Heart right ventricle (tissue), 16 donors: ENCODE measurements around the gene NSMCE1. TPM values are rescaled to one million over a fixed set of nuclear protein-coding genes. Genes with fewer than 3 reads are reported as not detected.
"Not testable (repeated sequence)": the region's sequence is repeated elsewhere in the genome, so short reads cannot be mapped to it uniquely, and the experiment has no call there.

Source experiments
- ATAC-seq, 8 donors: fragments of 200-7000 bp; cut with Tn5 transposase; one replicate each; pipeline ENCODE4 v1.9.1; 2020; ENCODE audit warnings: mild to moderate bottlenecking in 8 of 8, moderate library complexity in 8 of 8, moderate number of reproducible peaks in 1 of 8
- DNase-seq, 2 donors: peaks; one replicate each; pipeline ENCODE4 v3.0.0-alpha.2; 2020
- H3K27ac ChIP-seq, 10 donors: fragments of 200-600 bp; sonication (generic) in 2 of 10; one replicate each; pipeline versions ENCODE4 v1.5.0 to v1.8.0; 2020 to 2022; ENCODE audit warnings: mild to moderate bottlenecking in 3 of 10
- H3K27me3 ChIP-seq, 7 donors: fragments of 200-600 bp; one replicate each; pipeline ENCODE4 v1.8.0; 2021 to 2022; ENCODE audit warnings: mild to moderate bottlenecking in 2 of 7
- H3K36me3 ChIP-seq, 9 donors: fragments of 200-600 bp; sonication (generic) in 1 of 9; one replicate each; pipeline versions ENCODE4 v1.5.0 to v1.8.0; 2020 to 2022; ENCODE audit warnings: mild to moderate bottlenecking in 2 of 9
- H3K4me1 ChIP-seq, 9 donors: fragments of 200-600 bp; sonication (generic) in 1 of 9; one replicate each; pipeline versions ENCODE4 v1.5.0 to v1.8.0; 2020 to 2022; ENCODE audit warnings: mild to moderate bottlenecking in 4 of 9
- H3K4me3 ChIP-seq, 10 donors: fragments of 200-600 bp; sonication (generic) in 2 of 10; one replicate each; pipeline versions ENCODE4 v1.5.0 to v1.8.0; 2020 to 2022; ENCODE audit warnings: mild to moderate bottlenecking in 7 of 10, moderate library complexity in 2 of 10
- H3K9me3 ChIP-seq, 11 donors: fragments of 200-600 bp in 10 of 11; sonication (generic) in 2 of 11; one replicate each; pipeline versions ENCODE4 v1.5.0 to v1.8.0; 2013 to 2022; ENCODE audit warnings: mild to moderate bottlenecking in 2 of 11, control low read depth in 1 of 11, moderate library complexity in 1 of 11
- WGBS, 2 donors: extraction: QIAGEN DNeasy Blood & Tissue Kit; methylation state at CpG; one replicate each; pipeline ENCODE4 v1.1.7; 2013; ENCODE audit warnings: inconsistent platforms in 1 of 2; 5-methylcytosine and 5-hydroxymethylcytosine counted together
- intact Hi-C, 10 donors: fragments of 100-400 bp; cut with DNase I; formaldehyde crosslinking; loops; one replicate each; pipeline versions ENCODE4 v1.11.1 to v1.14.2; 2022
- polyA plus RNA-seq, 2 donors: library from polyadenylated mRNA; stranded (reverse); fragments of 200-250 nt; gene quantifications; one replicate each; pipeline ENCODE4 v1.2.3, GENCODE V29; 2013
- total RNA-seq, 10 donors: library from RNA; stranded (reverse); fragmentation: NEBNext Ultra II Directional in 3 of 10; extraction: Animal tissue kit (Norgen Biotek cat#: 25700) in 3 of 10; gene quantifications; one replicate each; pipeline versions ENCODE4 v1.2.1 to v1.2.4, GENCODE V29; 2021 to 2023
- TF ChIP-seq, protein P1 (sequence below), 9 donors: fragments of 200-600 bp; sonication (generic) in 2 of 9; IDR thresholded peaks; one replicate each; pipeline versions ENCODE4 v1.5.0 to v1.8.0; 2021 to 2022; ENCODE audit warnings: antibody characterized with exemption in 9 of 9, mild to moderate bottlenecking in 5 of 9, moderate library complexity in 1 of 9
- donor health status: Arrhythmogenic right ventricular cardiomyopathy.
- donor health status: ischemic (EF 13 %, LVEDD 7.1; RV severe dilation, severe dysfunction).
- donor health status: healthy with polysubstance abuse.
- donor health status: DM: no; HTN: yes; CAD: no.
- donor health status: DM: no; HTN: no; CAD: no.
- donor health status: ischemic (EF 25% LVEDD 6.9; RV normal size, moderate dysfunction).
- donor health status: ischemic (EF 25% LVEDD 5.7; RV mildly dilated, moderate dysfunction).
- donor health status: healthy.
- donor health status: DM: yes; HTN: yes; CAD: no.
- donor health status: Ischemic cardiomyopathy.
- donor health status: ischemic (EF 35%, LVEDD 5.7; RV mildly dilated, moderate dysfunction).
- donor health status: nonischemic (EF 11% LVEDD 7.7; RV severe dilation, severe dysfunction).
- donor health status: DM: yes; HTN: yes; CAD: no.
- donor health status: PGD.
- donor health status: ischemic (EF 29% LVEDD 5.4; RV normal size, mild dysfunction).
- donor health status: nonischemic (EF 23%, LVEDD 6.1; RV moderate dilation, normal function).

Gene NSMCE1
- total and polyA plus RNA-seq, 12 donors, result 33.5 to 57.1 (median 38.1) TPM

DNA sequence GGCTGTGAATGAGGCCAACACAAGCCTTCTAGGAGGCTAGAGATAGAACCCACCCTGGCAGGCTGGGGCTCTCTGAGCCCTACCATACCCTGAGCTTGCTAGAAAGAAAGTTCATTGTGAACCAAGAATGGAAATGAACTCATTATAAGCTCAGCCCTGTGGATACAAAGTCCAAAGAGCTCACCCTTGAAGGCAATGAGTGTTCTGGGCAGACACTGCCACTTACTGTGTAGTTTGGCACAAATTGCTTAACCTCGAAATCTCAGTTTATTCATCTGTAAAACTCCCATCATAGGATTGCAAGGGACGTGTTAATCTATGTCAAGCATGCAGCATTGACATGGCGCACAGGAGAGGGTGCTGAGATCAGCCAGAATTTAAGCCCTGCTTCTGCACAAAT is 59.8 kb downstream of the NSMCE1 start:
- Histone ChIP-seq H3K9me3 (no peaks in the 10 kb centered on the region), H3K27me3 (no peaks in the 10 kb centered on the region), H3K36me3 (peaks cover 0 to 41% (median 9%) of the 10 kb centered on the region in 9 donors), H3K4me3 (no peak overlapping the region), H3K27ac (no peak overlapping the region), H3K4me1 (peaks cover 0 to 11% (median 8%) of the 10 kb centered on the region in 9 donors)
- DNase-seq (no peak), ATAC-seq (no peak)
- 97 to 99% methylated on average over 3 of the region's 3 CpGs for WGBS, 2 donors
- TF ChIP-seq, protein P1, sequence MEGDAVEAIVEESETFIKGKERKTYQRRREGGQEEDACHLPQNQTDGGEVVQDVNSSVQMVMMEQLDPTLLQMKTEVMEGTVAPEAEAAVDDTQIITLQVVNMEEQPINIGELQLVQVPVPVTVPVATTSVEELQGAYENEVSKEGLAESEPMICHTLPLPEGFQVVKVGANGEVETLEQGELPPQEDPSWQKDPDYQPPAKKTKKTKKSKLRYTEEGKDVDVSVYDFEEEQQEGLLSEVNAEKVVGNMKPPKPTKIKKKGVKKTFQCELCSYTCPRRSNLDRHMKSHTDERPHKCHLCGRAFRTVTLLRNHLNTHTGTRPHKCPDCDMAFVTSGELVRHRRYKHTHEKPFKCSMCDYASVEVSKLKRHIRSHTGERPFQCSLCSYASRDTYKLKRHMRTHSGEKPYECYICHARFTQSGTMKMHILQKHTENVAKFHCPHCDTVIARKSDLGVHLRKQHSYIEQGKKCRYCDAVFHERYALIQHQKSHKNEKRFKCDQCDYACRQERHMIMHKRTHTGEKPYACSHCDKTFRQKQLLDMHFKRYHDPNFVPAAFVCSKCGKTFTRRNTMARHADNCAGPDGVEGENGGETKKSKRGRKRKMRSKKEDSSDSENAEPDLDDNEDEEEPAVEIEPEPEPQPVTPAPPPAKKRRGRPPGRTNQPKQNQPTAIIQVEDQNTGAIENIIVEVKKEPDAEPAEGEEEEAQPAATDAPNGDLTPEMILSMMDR (IDR thresholded peaks at IDR 0.05), result no peak
- intact Hi-C loops, result no loop called here

DNA sequence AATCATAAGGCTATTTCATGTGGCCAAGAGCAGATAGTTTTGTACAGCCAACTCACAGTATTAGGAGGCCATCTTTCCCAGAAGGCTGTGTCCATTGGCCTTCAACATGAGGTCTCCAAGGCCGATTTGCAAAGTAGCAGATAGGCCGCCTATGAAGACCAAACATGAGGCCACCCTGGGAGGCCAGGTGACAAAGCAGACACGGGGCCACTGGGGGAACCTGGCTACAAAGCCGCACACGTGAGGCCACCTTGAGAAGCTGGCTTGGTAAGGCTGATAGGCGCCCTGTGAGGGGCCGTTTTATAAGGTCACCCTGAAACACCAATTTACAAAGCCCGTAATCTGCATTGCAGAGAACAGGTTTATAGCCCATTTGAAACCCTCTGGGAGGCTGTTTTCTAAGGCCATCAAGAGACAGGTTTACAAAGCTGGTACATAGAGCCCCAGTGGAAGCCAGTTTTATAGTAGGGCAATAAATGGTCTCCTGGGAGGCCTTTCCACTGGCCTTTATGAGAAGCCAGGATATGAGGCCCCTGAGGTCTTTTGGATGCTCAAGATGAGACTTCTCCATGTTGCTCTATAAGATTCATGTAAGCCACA is 60.4 kb downstream of the NSMCE1 start:
- intact Hi-C loops, result no loop called here
- TF ChIP-seq, protein P1 (IDR thresholded peaks at IDR 0.05), result no peak
- DNase-seq, result no peak
- ATAC-seq, result no peak
- Histone ChIP-seq H3K9me3 (no peaks in the 10 kb centered on the region), H3K4me1 (peaks cover 0 to 12% (median 8%) of the 10 kb centered on the region in 9 donors), H3K4me3 (no peak overlapping the region), H3K36me3 (peaks cover 0 to 35% (median 9%) of the 10 kb centered on the region in 9 donors), H3K27me3 (no peaks in the 10 kb centered on the region), H3K27ac (no peak overlapping the region)
- 97 to 98% methylated on average over 8 of the region's 8 CpGs for WGBS, 2 donors

DNA sequence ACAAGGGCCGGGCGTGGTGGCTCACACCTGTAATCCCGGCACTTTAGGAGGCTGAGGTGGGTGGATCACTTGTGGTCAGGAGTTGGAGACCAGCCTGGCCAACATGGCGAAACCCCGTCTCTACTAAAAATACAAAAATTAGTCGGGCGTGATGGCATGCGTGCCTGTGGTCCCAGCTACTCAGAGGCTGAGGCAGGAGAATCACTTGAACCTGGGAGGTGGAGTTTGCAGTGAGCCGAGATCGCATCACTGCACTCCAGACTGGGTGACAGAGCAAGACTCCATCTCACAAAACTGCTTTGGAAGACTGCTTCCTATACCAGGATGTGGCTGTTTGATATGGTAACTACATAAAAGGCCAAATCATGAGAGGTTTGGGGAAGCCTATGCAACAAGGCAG is 61.5 kb downstream of the NSMCE1 start:
- H3K27ac ChIP-seq, DNase-seq, H3K4me3 ChIP-seq, H3K9me3 ChIP-seq, ATAC-seq, H3K27me3 ChIP-seq, intact Hi-C loops: not testable (repeated sequence)
- H3K36me3 ChIP-seq, result peaks cover 0 to 28% (median 9%) of the 10 kb centered on the region in 9 donors
- H3K4me1 ChIP-seq, result peaks cover 0 to 18% (median 14%) of the 10 kb centered on the region in 9 donors
- 96 to 97% methylated on average over 10 of the region's 10 CpGs for WGBS, 2 donors

DNA sequence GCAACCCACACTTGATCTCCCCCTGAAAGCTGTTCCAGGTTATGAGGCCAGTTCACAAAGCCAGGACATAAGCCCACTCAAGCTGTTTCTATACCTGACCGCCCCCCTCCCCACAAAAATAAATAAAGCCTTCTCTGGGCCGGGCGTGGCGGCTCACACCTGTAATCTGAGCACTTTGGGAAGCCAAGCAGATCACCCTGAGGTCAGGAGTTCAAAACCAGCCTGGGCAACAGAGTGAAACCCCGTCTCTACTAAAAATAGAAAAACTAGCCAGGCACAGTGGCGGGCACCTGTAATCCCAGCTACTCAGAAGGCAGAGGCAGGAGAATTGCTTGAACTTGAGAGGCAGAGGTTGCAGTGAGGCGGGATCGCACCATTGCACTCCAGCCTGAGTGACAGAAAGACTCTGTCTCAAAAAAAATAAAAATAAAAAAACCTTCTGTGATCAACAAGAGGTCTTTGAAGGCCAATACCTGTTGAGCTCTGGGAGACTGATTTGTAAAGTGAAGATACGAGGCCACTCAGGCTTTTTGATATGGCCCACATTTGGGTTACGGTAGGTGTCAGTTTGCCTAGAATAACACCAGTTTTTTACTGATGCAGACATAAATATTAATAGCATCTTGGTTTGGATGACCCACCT is 63.0 kb downstream of the NSMCE1 start:
- ATAC-seq (no peak), DNase-seq (no peak)
- Histone ChIP-seq H3K27me3 (no peaks in the 10 kb centered on the region), H3K9me3 (no peaks in the 10 kb centered on the region), H3K4me1 (peaks cover 0 to 20% (median 14%) of the 10 kb centered on the region in 9 donors), H3K27ac (no peak overlapping the region), H3K36me3 (peaks cover 0 to 13% (median 7%) of the 10 kb centered on the region in 9 donors), H3K4me3 (no peak overlapping the region)
- intact Hi-C loops, result no loop called here
- 96 to 97% methylated on average over 10 of the region's 10 CpGs for WGBS, 2 donors
- TF ChIP-seq, protein P1 (IDR thresholded peaks at IDR 0.05), result no peak
